ENCODE data around the gene DTD1. TPM values are rescaled to one million over a fixed set of nuclear protein-coding genes. Genes with fewer than 3 reads are reported as not detected.
"Not testable (repeated sequence)": the region's sequence is repeated elsewhere in the genome, so short reads cannot be mapped to it uniquely, and the experiment has no call there.

DTD1 gene
- total RNA-seq, 1 donor from 2014 or later, result 68.2 TPM

- Mint-ChIP-seq H3K27me3 (ENCODE audit: low read depth) (no peaks in the 10 kb centered on the region), H3K4me3 (no peak overlapping the region), H3K9me3 (peaks cover 5% of the 10 kb centered on the region), H3K4me1 (peaks cover 17% of the 10 kb centered on the region), H3K36me3 (ENCODE audit: low read depth) (peaks cover 11% of the 10 kb centered on the region), H3K27ac (ENCODE audit: unreplicated experiment) (no peak overlapping the region)
- DNase-seq (ENCODE audit: low read depth, low spot score), result no peak
- TF ChIP-seq, protein P1, sequence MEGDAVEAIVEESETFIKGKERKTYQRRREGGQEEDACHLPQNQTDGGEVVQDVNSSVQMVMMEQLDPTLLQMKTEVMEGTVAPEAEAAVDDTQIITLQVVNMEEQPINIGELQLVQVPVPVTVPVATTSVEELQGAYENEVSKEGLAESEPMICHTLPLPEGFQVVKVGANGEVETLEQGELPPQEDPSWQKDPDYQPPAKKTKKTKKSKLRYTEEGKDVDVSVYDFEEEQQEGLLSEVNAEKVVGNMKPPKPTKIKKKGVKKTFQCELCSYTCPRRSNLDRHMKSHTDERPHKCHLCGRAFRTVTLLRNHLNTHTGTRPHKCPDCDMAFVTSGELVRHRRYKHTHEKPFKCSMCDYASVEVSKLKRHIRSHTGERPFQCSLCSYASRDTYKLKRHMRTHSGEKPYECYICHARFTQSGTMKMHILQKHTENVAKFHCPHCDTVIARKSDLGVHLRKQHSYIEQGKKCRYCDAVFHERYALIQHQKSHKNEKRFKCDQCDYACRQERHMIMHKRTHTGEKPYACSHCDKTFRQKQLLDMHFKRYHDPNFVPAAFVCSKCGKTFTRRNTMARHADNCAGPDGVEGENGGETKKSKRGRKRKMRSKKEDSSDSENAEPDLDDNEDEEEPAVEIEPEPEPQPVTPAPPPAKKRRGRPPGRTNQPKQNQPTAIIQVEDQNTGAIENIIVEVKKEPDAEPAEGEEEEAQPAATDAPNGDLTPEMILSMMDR (conservative IDR thresholded peaks at IDR 0.05), result no peak
These were observed 166.3 kb downstream of the DTD1 start for GRCh38 chr20:18754030-18754652.

DNA sequence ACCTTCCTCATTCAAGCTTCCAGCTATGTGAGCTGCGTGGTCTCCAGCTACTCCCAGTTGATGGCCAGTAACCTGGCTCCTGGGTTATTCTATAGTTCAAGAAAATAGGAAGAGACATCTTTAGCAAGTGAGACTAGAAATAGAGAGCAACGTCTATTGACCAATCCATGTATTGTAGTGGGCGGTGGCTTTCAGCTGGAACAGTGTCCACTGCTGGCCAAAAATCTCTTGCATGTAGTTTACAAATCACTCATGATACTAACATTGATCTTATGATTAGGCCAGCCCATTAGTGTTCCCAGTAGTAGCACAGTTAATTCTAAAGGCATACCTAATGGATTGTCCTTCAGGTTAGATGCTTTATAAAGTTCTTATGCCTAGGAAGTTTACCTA is 166.8 kb downstream of the DTD1 start:
- Mint-ChIP-seq H3K4me1 (peaks cover 17% of the 10 kb centered on the region), H3K27ac (ENCODE audit: unreplicated experiment) (no peak overlapping the region), H3K9me3 (peaks cover 5% of the 10 kb centered on the region), H3K4me3 (no peak overlapping the region), H3K36me3 (ENCODE audit: low read depth) (peaks cover 11% of the 10 kb centered on the region), H3K27me3 (ENCODE audit: low read depth) (no peaks in the 10 kb centered on the region)
- no peak for DNase-seq (ENCODE audit: low read depth, low spot score)
- TF ChIP-seq, protein P1 (conservative IDR thresholded peaks at IDR 0.05), result no peak

DNA sequence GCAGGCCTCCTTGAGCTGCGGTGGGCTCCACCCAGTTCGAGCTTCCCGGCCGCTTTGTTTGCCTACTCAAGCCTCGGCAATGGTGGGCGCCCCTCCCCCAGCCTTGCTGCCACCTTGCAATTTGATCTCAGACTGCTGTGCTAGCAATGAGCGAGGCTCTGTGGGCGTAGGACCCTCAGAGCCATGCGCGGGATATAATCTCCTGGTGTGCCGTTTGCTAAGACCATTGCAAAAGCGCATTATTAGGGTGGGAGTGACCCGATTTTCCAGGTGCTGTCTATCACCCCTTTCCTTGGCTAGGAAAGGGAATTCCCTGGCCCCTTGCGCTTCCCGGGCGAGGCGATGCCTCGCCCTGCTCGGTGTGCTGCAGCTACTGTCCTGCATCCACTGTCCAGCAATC is 173.0 kb downstream of the DTD1 start:
- not testable (repeated sequence) for H3K4me1 Mint-ChIP-seq; H3K9me3 Mint-ChIP-seq; H3K4me3 Mint-ChIP-seq; H3K27ac Mint-ChIP-seq (ENCODE audit: unreplicated experiment); H3K27me3 Mint-ChIP-seq (ENCODE audit: low read depth); DNase-seq (ENCODE audit: low read depth, low spot score)
- peaks cover 30% of the 10 kb centered on the region for H3K36me3 Mint-ChIP-seq (ENCODE audit: low read depth)

- DNase-seq (ENCODE audit: low read depth, low spot score), result no peak
- TF ChIP-seq, protein P1 (conservative IDR thresholded peaks at IDR 0.05), result no peak
- Mint-ChIP-seq H3K4me3 (no peak overlapping the region), H3K36me3 (ENCODE audit: low read depth) (peaks cover 16% of the 10 kb centered on the region), H3K27me3 (ENCODE audit: low read depth) (no peaks in the 10 kb centered on the region), H3K9me3 (no peaks in the 10 kb centered on the region), H3K4me1 (no peaks in the 10 kb centered on the region), H3K27ac (ENCODE audit: unreplicated experiment) (no peak overlapping the region)
These were observed 179.8 kb downstream of the DTD1 start for GRCh38 chr20:18767676-18768075.

GRCh38 chr20:18773566-18773965 is 185.7 kb downstream of the DTD1 start:
- Mint-ChIP-seq H3K27me3 (ENCODE audit: low read depth) (peaks cover 2% of the 10 kb centered on the region), H3K4me3 (no peak overlapping the region), H3K36me3 (ENCODE audit: low read depth) (no peaks in the 10 kb centered on the region), H3K9me3 (no peaks in the 10 kb centered on the region), H3K4me1 (no peaks in the 10 kb centered on the region), H3K27ac (ENCODE audit: unreplicated experiment) (no peak overlapping the region)
- no peak for DNase-seq (ENCODE audit: low read depth, low spot score)
- TF ChIP-seq, protein P1 (conservative IDR thresholded peaks at IDR 0.05), result no peak

GRCh38 chr20:18774207-18774606 is 186.4 kb downstream of the DTD1 start:
- DNase-seq (ENCODE audit: low read depth, low spot score), result no peak
- H3K36me3 Mint-ChIP-seq (ENCODE audit: low read depth), result no peaks in the 10 kb centered on the region
- H3K27me3 Mint-ChIP-seq (ENCODE audit: low read depth), result peaks cover 2% of the 10 kb centered on the region
- H3K9me3 Mint-ChIP-seq, result no peaks in the 10 kb centered on the region
- H3K4me3 Mint-ChIP-seq, result no peak overlapping the region
- no peak overlapping the region for H3K27ac Mint-ChIP-seq (ENCODE audit: unreplicated experiment)
- TF ChIP-seq, protein P1 (conservative IDR thresholded peaks at IDR 0.05), result no peak
- H3K4me1 Mint-ChIP-seq, result no peaks in the 10 kb centered on the region

All from neural crest cell (in vitro differentiated cells).